ENCODE measurements around the gene ZC3HAV1. TPM values are rescaled to one million over a fixed set of nuclear protein-coding genes. Genes with fewer than 3 reads are reported as not detected.

ZC3HAV1 gene
- total and polyA plus RNA-seq, 9 of the 15 experiments (the other 6 are each of a cell fraction or from before 2014, with no cell fraction given) = 11.9 to 40.5 (median 23.9) TPM

DNA sequence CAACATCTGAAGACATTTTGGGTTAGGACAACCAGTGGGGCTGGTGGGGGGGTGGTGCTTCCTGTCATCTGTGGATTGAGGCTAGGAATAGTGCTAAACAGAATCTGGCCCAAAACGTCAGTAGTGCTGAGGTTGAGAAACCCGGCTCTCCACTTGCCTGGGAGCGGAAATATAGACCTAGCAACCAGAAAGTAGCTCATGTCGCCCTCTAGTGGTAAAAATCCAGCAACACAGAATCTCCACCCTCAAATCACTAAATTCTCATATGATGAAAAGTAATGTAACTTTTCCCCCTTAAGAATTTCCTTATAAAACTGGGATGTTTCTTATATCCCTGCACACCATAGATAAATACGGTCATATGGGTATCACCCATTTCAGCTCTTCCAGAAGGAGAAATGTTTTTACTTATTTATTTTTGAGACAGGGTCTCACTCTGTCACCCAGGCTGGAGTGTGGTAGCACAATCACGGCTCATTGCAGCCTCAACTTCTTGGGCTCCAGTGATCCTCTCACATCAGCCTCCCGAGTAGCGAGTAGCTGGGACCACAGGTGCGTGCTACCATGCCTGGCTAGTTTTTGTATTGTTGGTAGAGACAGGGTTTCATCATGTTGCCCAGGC is 34.4 kb downstream of the ZC3HAV1 start (continued):
- TF ChIP-seq, protein P1, sequence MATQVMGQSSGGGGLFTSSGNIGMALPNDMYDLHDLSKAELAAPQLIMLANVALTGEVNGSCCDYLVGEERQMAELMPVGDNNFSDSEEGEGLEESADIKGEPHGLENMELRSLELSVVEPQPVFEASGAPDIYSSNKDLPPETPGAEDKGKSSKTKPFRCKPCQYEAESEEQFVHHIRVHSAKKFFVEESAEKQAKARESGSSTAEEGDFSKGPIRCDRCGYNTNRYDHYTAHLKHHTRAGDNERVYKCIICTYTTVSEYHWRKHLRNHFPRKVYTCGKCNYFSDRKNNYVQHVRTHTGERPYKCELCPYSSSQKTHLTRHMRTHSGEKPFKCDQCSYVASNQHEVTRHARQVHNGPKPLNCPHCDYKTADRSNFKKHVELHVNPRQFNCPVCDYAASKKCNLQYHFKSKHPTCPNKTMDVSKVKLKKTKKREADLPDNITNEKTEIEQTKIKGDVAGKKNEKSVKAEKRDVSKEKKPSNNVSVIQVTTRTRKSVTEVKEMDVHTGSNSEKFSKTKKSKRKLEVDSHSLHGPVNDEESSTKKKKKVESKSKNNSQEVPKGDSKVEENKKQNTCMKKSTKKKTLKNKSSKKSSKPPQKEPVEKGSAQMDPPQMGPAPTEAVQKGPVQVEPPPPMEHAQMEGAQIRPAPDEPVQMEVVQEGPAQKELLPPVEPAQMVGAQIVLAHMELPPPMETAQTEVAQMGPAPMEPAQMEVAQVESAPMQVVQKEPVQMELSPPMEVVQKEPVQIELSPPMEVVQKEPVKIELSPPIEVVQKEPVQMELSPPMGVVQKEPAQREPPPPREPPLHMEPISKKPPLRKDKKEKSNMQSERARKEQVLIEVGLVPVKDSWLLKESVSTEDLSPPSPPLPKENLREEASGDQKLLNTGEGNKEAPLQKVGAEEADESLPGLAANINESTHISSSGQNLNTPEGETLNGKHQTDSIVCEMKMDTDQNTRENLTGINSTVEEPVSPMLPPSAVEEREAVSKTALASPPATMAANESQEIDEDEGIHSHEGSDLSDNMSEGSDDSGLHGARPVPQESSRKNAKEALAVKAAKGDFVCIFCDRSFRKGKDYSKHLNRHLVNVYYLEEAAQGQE (IDR thresholded peaks at IDR 0.05; ENCODE audit: borderline replicate concordance) = peak; percentile 88
- TF ChIP-seq, protein P1 (CRISPR knock-in tag; IDR thresholded peaks at IDR 0.05; ENCODE audit: low read depth) = no peak
- TF ChIP-seq ELF1 (tag; IDR thresholded peaks at IDR 0.05) (peak; percentile 39; the same call in 1 of the 2 replicates), EP300 (IDR thresholded peaks at IDR 0.05; ENCODE audit: low read length) (peak; percentile 24; the same call in 1 of the 2 replicates), CC2D1A (IDR thresholded peaks at IDR 0.05) (peak; percentile 66; the same call in 1 of the 2 replicates), RCOR1 (IDR thresholded peaks at IDR 0.05; ENCODE audit: borderline replicate concordance in 1 of 2, low read depth in 2 of 2, low read length in 2 of 2) (peak in 1 of 2 experiments; percentile 71; a peak in 2 of 4 replicates), POLR2A (conservative IDR thresholded peaks at IDR 0.05) (no peak), STAT5A (IDR thresholded peaks at IDR 0.05; ENCODE audit: borderline replicate concordance, low read length) (no peak), ESRRB (CRISPR knock-in tag; IDR thresholded peaks at IDR 0.05; ENCODE audit: borderline replicate concordance) (no peak)
- TF ChIP-seq, protein P2, sequence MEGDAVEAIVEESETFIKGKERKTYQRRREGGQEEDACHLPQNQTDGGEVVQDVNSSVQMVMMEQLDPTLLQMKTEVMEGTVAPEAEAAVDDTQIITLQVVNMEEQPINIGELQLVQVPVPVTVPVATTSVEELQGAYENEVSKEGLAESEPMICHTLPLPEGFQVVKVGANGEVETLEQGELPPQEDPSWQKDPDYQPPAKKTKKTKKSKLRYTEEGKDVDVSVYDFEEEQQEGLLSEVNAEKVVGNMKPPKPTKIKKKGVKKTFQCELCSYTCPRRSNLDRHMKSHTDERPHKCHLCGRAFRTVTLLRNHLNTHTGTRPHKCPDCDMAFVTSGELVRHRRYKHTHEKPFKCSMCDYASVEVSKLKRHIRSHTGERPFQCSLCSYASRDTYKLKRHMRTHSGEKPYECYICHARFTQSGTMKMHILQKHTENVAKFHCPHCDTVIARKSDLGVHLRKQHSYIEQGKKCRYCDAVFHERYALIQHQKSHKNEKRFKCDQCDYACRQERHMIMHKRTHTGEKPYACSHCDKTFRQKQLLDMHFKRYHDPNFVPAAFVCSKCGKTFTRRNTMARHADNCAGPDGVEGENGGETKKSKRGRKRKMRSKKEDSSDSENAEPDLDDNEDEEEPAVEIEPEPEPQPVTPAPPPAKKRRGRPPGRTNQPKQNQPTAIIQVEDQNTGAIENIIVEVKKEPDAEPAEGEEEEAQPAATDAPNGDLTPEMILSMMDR (IDR thresholded peaks at IDR 0.05 in 2 of 3, conservative IDR thresholded peaks at IDR 0.05 in 1 of 3; ENCODE audit: insufficient read depth in 2 of 3, low read depth in 1 of 3, low read length in 3 of 3) = peak; percentile 84 to 98 (median 94)
- TF ChIP-seq, protein P3, sequence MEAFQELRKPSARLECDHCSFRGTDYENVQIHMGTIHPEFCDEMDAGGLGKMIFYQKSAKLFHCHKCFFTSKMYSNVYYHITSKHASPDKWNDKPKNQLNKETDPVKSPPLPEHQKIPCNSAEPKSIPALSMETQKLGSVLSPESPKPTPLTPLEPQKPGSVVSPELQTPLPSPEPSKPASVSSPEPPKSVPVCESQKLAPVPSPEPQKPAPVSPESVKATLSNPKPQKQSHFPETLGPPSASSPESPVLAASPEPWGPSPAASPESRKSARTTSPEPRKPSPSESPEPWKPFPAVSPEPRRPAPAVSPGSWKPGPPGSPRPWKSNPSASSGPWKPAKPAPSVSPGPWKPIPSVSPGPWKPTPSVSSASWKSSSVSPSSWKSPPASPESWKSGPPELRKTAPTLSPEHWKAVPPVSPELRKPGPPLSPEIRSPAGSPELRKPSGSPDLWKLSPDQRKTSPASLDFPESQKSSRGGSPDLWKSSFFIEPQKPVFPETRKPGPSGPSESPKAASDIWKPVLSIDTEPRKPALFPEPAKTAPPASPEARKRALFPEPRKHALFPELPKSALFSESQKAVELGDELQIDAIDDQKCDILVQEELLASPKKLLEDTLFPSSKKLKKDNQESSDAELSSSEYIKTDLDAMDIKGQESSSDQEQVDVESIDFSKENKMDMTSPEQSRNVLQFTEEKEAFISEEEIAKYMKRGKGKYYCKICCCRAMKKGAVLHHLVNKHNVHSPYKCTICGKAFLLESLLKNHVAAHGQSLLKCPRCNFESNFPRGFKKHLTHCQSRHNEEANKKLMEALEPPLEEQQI (IDR thresholded peaks at IDR 0.05) = peak; percentile 50; the same call in 1 of the 2 replicates
- TF ChIP-seq, protein P4, sequence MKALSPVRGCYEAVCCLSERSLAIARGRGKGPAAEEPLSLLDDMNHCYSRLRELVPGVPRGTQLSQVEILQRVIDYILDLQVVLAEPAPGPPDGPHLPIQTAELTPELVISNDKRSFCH (CRISPR knock-in tag; IDR thresholded peaks at IDR 0.05) = no peak
- TF ChIP-seq, protein P4 (tag; IDR thresholded peaks at IDR 0.05) = 0 out of 2 replicates have a peak, but pooled peaks have one; percentile 52
- TF ChIP-seq, protein P5, sequence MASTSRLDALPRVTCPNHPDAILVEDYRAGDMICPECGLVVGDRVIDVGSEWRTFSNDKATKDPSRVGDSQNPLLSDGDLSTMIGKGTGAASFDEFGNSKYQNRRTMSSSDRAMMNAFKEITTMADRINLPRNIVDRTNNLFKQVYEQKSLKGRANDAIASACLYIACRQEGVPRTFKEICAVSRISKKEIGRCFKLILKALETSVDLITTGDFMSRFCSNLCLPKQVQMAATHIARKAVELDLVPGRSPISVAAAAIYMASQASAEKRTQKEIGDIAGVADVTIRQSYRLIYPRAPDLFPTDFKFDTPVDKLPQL (IDR thresholded peaks at IDR 0.05; ENCODE audit: extremely low read depth, insufficient read length) = no peak

Measured in K562 (cell line).